A673 (cell line): ENCODE data around the gene TARBP2. TPM values are rescaled to one million over a fixed set of nuclear protein-coding genes. Genes with fewer than 3 reads are reported as not detected.

ENCODE experiments used
- BruUV-seq: library from RNA; stranded (reverse); fragments of 400-500 nt; replicated peaks from 2 replicates; lab custom pipeline; 2021; lab: Mats Ljungman, UMichigan
- CTCF ChIA-PET: fragments of 300-600 bp; sonication (Branson Sonifier 250); formaldehyde crosslinking; loops from one replicate; lab custom pipeline; 2022; ENCODE audit warnings: antibody characterized with exemption; lab: Charles Lee
- POLR2A ChIA-PET: fragments of 300-600 bp; sonication (Branson Sonifier 250); formaldehyde crosslinking; loops from one replicate; lab custom pipeline; 2022; ENCODE audit warnings: antibody characterized with exemption; ENCODE audit not compliant: low non-redundant PET; lab: Charles Lee
- DNase-seq: peaks from one replicate; pipeline ENCODE4 v3.0.0-alpha.2; 2015; ENCODE audit warnings: low spot score
- H3K27ac ChIP-seq: fragments of 200-600 bp; sonication (generic); 2 replicates; pipeline ENCODE4 v1.5.1; 2016; ENCODE audit warnings: mixed run types, low read depth, mild to moderate bottlenecking, mixed read lengths, antibody characterized with exemption, low read length; ENCODE audit not compliant: poor library complexity, severe bottlenecking
- H3K27me3 ChIP-seq: fragments of 200-600 bp; sonication (generic); replicated peaks from 2 replicates; pipeline ENCODE4 v1.6.1; 2017; ENCODE audit warnings: mixed run types, low read depth, mild to moderate bottlenecking, mixed read lengths, antibody characterized with exemption, low read length; ENCODE audit not compliant: insufficient read depth, poor library complexity
- H3K36me3 ChIP-seq: fragments of 200-600 bp; sonication (generic); 2 replicates; pipeline ENCODE4 v1.6.1; 2016; ENCODE audit warnings: mixed run types, mild to moderate bottlenecking, mixed read lengths, antibody characterized with exemption, low read length; ENCODE audit not compliant: insufficient read depth, poor library complexity, severe bottlenecking
- H3K4me1 ChIP-seq: fragments of 200-600 bp; sonication (generic); 2 replicates; pipeline ENCODE4 v1.6.1; 2017; ENCODE audit warnings: mixed run types, mild to moderate bottlenecking, mixed read lengths, antibody characterized with exemption, low read length; ENCODE audit not compliant: insufficient read depth, poor library complexity, severe bottlenecking
- H3K4me3 ChIP-seq: fragments of 200-600 bp; sonication (generic); 2 replicates; pipeline ENCODE4 v1.5.1; 2016; ENCODE audit warnings: low read depth, mixed run types, mild to moderate bottlenecking, mixed read lengths, low read length; ENCODE audit not compliant: poor library complexity, severe bottlenecking
- H3K9me3 ChIP-seq: fragments of 200-600 bp; sonication (generic); 2 replicates; pipeline ENCODE4 v1.6.1; 2016; ENCODE audit warnings: mixed run types, low read depth, mild to moderate bottlenecking, mixed read lengths, antibody characterized with exemption, low read length; ENCODE audit not compliant: poor library complexity, severe bottlenecking
- EZH2 ChIP-seq: fragments of 200-600 bp; sonication (generic); IDR thresholded peaks from 2 replicates; pipeline ENCODE4 v1.6.1; 2017; ENCODE audit warnings: borderline replicate concordance, low read depth, mild to moderate bottlenecking, mixed read lengths, antibody characterized with exemption, low read length; ENCODE audit not compliant: poor library complexity, severe bottlenecking
- intact Hi-C: fragments of 100-400 bp; cut with micrococcal nuclease; formaldehyde crosslinking; loops from one replicate; pipeline ENCODE4 v1.10.0; 2022; ENCODE audit not compliant: unreplicated experiment
- total RNA-seq: library from RNA; stranded (reverse); gene quantifications from 2 replicates; pipeline ENCODE4 v1.2.3, GENCODE V29; 2021
- TF ChIP-seq, protein P1 (sequence below): fragments of 300-800, 200-600 bp; sonication (generic); conservative IDR thresholded peaks from 2 replicates; pipeline ENCODE4 v1.5.1; 2017; ENCODE audit warnings: low read depth, mild to moderate bottlenecking, antibody characterized with exemption, low read length, moderate library complexity, mixed read lengths

TARBP2 gene
- total RNA-seq, 1 experiment from 2014 or later = 70.9 TPM

DNA sequence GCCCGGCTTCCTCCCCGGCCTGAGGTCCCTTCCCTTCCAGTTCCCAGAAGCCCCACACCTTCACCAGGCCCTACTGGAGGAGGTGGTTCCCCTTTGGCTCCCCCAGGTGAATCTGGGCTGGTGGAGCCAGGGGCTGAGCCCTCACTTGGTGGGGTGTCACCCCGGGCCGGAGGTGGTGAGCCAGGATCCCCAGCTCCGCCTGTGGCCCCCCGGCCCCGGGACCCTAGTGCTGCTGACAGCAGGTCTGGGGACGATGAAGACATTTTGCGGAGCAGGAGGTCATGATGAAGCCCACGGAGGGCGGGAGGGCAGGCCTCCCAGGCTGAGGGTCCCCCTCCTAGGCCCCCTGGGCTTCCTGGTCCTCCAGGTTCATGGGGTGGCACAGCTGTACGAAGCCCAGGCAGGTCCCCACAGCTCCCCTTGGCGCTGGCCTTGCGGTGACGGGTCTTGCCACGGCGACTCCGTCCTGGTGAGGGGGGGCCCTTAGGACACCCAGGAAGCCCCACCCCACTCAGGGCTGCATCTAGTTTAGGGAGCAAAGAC lies 18.4 kb upstream of the TARBP2 start:
- Histone ChIP-seq H3K27ac (no peak overlapping the region), H3K27me3 (no peaks in the 10 kb centered on the region), H3K9me3 (no peaks in the 10 kb centered on the region), H3K36me3 (peaks cover 69% of the 10 kb centered on the region), H3K4me3 (no peak overlapping the region), H3K4me1 (no peaks in the 10 kb centered on the region)
- CTCF ChIA-PET = interaction anchor here (1.1 kb wide), 1 partner anchor 130 kb away, joined by 3 read pairs; no protein-coding TSS in a partner anchor
- DNase-seq = no peak
- POLR2A ChIA-PET = no interaction called here
- TF ChIP-seq EZH2 = no peak
- intact Hi-C loops = no loop called here
- BruUV-seq = no TSS peak

DNA sequence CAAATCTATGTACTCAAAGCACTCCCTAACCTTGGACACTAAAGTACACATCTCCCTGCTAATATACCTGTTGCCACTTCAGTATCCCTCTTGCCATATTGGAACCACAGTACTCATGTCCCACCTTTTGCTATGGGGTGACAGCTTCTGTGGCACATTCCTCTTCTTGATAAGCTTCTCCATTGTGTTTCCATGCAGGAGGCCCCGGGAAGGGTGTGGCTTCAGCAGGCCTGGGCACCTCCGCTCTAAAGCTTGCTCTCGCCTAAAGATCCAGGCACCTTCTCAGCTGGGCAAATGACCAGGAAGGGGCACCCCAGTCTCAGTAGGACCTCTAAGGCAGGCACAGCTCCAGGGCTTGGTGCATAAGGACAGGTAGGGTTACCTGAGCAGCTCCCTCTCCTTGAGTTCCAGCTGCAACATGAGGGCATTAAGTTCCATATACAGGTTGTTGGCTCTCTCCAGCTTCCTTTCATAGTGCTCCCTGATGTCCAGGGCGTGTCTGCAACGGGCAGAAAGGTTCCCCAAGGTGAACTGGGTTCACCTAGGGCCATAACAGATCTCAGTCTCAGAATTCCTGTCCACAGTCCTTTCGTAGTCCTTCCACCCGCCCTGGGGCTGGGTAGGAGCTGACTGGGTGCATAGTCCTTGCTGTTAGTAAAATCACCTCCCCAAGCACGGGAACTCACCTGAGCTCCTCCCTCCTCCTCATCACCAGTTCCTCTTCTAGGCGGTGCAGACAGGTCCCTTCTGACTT lies 17.7 kb upstream of the TARBP2 start:
- TF ChIP-seq, protein P1, sequence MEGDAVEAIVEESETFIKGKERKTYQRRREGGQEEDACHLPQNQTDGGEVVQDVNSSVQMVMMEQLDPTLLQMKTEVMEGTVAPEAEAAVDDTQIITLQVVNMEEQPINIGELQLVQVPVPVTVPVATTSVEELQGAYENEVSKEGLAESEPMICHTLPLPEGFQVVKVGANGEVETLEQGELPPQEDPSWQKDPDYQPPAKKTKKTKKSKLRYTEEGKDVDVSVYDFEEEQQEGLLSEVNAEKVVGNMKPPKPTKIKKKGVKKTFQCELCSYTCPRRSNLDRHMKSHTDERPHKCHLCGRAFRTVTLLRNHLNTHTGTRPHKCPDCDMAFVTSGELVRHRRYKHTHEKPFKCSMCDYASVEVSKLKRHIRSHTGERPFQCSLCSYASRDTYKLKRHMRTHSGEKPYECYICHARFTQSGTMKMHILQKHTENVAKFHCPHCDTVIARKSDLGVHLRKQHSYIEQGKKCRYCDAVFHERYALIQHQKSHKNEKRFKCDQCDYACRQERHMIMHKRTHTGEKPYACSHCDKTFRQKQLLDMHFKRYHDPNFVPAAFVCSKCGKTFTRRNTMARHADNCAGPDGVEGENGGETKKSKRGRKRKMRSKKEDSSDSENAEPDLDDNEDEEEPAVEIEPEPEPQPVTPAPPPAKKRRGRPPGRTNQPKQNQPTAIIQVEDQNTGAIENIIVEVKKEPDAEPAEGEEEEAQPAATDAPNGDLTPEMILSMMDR = no peak
- no peak for TF ChIP-seq EZH2
- Histone ChIP-seq H3K27me3 (no peaks in the 10 kb centered on the region), H3K9me3 (no peaks in the 10 kb centered on the region), H3K36me3 (peaks cover 62% of the 10 kb centered on the region), H3K4me3 (no peak overlapping the region), H3K27ac (no peak overlapping the region), H3K4me1 (no peaks in the 10 kb centered on the region)
- intact Hi-C loops = no loop called here
- POLR2A ChIA-PET = no interaction called here
- BruUV-seq = no TSS peak
- CTCF ChIA-PET = interaction anchor here (0.6 kb wide), 2 partner anchors 25 to 95 kb away, joined by 3 to 6 read pairs; no protein-coding TSS in a partner anchor
- no peak for DNase-seq

DNA sequence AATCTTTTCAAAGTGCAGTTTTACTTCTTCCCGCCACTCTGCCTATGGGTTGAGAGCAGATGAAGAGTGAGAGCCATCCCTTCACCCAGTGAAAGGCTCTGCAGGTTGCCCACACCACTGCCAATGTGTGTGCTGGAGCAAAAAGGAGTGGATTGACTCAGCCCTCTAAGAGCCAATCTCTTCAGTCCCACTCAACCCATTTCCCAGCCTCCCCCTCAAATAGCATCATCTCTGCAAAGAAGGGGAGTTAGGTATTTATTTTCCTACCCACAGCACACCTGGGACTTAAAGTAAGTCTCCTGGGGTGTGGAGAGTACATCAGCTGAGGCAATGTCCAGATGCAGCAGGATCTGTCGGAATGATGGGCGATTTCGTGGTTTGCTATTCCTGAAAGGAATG lies 17.1 kb upstream of the TARBP2 start:
- intact Hi-C loops = no loop called here
- ChIA-PET CTCF (interaction anchor here (0.6 kb wide), 1 partner anchor 25 kb away, joined by 3 read pairs; no protein-coding TSS in a partner anchor), POLR2A (no interaction called here)
- DNase-seq = no peak
- H3K9me3 ChIP-seq = no peaks in the 10 kb centered on the region
- no peak overlapping the region for H3K4me3 ChIP-seq
- no peak for TF ChIP-seq EZH2
- no peak overlapping the region for H3K27ac ChIP-seq
- peaks cover 56% of the 10 kb centered on the region for H3K36me3 ChIP-seq
- no TSS peak for BruUV-seq
- H3K4me1 ChIP-seq = no peaks in the 10 kb centered on the region
- no peaks in the 10 kb centered on the region for H3K27me3 ChIP-seq
